Erythroblast (primary cell): Measurements from ENCODE around the gene ETS2.

Experiments used
- GATA1 ChIP-seq: IDR thresholded peaks from 2 replicates; pipeline ENCODE4 v1.6.1; 2011; ENCODE audit warnings: low read depth, mild to moderate bottlenecking, control low read depth, low read length, moderate library complexity
- POLR2A ChIP-seq: IDR thresholded peaks from 2 replicates; pipeline ENCODE4 v1.6.1; 2011; ENCODE audit warnings: mild to moderate bottlenecking, low read length

GRCh38 chr21:38756746-38757145, 49.0 kb upstream of the ETS2 start:
- TF ChIP-seq POLR2A (no peak), GATA1 (no peak)
